Activated CD8-positive, alpha-beta memory T cell treated with anti-CD3 and anti-CD28 coated beads for 36 hours (primary cell): ENCODE results near the gene TMPRSS4. TPM values are rescaled to one million over a fixed set of nuclear protein-coding genes. Genes with fewer than 3 reads are reported as not detected.

Experiments used
- CTCF ChIA-PET: fragments of 350-600 bp; sonication (Branson Sonifier 250); formaldehyde crosslinking; loops from one replicate; lab custom pipeline; 2021; ENCODE audit warnings: antibody characterized with exemption; lab: Charles Lee
- POLR2A ChIA-PET: fragments of 350-600 bp; sonication (Branson Sonifier 250); formaldehyde crosslinking; loops from one replicate; lab custom pipeline; 2021; ENCODE audit warnings: antibody characterized with exemption; lab: Charles Lee
- total RNA-seq, 2 experiments: library from RNA; stranded (reverse); gene quantifications; one replicate each; pipeline ENCODE4 v1.2.3, GENCODE V29; 2021

TMPRSS4 gene, protein sequence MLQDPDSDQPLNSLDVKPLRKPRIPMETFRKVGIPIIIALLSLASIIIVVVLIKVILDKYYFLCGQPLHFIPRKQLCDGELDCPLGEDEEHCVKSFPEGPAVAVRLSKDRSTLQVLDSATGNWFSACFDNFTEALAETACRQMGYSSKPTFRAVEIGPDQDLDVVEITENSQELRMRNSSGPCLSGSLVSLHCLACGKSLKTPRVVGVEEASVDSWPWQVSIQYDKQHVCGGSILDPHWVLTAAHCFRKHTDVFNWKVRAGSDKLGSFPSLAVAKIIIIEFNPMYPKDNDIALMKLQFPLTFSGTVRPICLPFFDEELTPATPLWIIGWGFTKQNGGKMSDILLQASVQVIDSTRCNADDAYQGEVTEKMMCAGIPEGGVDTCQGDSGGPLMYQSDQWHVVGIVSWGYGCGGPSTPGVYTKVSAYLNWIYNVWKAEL
- not detected for total RNA-seq

GRCh38 chr11:118076754-118077281, at the start of gene TMPRSS4:
TMPRSS4 (plus strand) TSS chr11:118077078; CDS start chr11:118077303, 225 bp downstream.
- ChIA-PET POLR2A (no interaction called here), CTCF (interaction anchor here (1.3 kb wide), 1 partner anchor 23 kb away, joined by 4 read pairs; no protein-coding TSS in a partner anchor)

DNA sequence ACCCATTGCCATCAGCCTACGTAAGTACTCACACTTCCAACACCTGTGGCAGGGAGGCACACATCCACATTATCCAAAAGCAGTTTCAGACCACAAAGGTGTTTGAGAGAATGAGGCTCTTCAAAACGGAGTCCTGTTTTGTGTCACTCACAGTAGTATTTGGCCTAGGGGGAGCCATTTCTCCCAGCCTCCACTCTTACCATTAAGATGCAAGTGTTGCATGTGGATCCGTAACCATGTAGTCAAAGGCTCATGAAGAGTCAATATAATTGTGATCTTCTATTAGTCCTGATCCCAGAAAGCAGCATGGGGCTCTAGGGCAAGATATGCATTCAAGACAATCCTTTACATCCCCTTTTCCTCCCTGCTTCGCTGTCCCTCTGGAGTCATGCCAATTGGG, 49.2 kb upstream of the TMPRSS4 start:
- POLR2A ChIA-PET, result no interaction called here

GRCh38 chr11:118028626-118029025, 48.3 kb upstream of the TMPRSS4 start:
- CTCF ChIA-PET, result no interaction called here
- POLR2A ChIA-PET, result no interaction called here

More for the DNA sequence above, 49.2 kb upstream of the TMPRSS4 start:
- CTCF ChIA-PET, result interaction anchor here (1.0 kb wide), 3 partner anchors 10 to 15 kb away, joined by 3 to 4 read pairs (median 3); no protein-coding TSS in a partner anchor

DNA sequence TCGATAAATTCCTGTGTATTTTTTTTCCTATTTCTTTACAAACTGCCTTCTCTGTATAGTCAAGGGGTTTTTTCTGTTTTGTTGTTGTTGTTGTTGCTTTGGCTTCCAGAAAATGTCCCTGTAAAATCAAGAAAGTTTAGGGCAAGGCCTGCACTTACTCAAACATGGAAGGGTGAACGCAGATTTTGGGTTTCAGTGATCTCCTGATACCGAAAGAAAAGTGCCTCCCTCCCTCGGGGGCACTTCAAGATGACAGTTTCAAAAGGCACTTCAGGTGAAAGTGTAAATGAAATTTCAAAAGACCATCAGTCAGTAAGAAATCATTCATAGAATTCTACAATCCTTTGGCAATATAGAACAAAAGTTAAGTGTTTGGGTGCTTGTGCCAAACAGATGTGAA, 43.4 kb upstream of the TMPRSS4 start:
- CTCF ChIA-PET, result no interaction called here
- POLR2A ChIA-PET, result no interaction called here

DNA sequence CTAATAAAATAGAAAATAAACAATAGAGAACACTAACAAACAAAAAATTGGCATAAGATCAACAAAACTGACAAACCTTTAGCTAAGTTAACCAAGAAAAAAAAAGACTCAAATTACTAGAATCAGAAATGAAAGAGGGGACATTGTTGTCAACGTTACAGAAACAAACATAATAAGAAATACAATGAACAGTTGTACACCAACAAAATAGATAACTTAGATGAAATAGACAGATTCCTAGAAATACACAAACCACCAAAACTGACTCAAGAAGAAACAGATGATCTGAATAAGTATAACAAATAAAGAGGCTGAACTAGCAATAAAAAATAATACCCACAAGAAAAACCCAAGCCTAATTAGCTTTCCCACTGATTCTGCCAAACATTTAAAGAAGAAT, 34.7 kb upstream of the TMPRSS4 start:
- POLR2A ChIA-PET, result interaction anchor here (0.6 to 0.7 kb wide), 3 partner anchors 9 to 40 kb away, joined by 3 to 4 read pairs (median 3); no protein-coding TSS in a partner anchor
- CTCF ChIA-PET, result interaction anchor here (1.0 to 1.7 kb wide), 2 partner anchors 40 to 44 kb away, joined by 4 to 6 read pairs; no protein-coding TSS in a partner anchor

DNA sequence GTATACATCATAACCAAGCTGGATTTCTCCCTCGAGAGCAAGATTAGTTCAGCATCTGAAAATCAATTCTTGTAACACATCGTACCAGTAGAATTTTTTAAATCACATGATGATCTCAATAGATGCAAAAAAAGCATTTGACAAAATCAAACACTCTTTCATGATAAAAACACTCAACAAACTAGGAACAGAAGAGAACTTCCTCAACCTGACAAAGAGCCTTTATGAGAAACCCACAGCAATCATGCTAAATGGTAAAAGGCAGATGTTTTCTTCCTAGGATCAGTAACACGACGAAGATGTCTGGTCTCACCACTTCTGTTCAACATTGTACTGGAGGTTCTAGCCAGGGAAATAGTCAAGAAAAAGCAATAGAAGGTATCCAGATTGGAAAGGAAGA, 34.1 kb upstream of the TMPRSS4 start:
- ChIA-PET CTCF (interaction anchor here (1.7 kb wide), 1 partner anchor 44 kb away, joined by 6 read pairs; no protein-coding TSS in a partner anchor), POLR2A (no interaction called here)

- POLR2A ChIA-PET, result interaction anchor here (0.6 to 4.7 kb wide), 5 partner anchors 36 to 94 kb away, joined by 3 to 36 read pairs (median 8); no protein-coding TSS in a partner anchor
- CTCF ChIA-PET, result interaction anchor here (0.5 to 2.2 kb wide), 12 partner anchors 9 to 493 kb away, joined by 3 to 10 read pairs (median 4); no protein-coding TSS in a partner anchor
These were observed 31.7 kb upstream of the TMPRSS4 start for GRCh38 chr11:118045191-118045590.

DNA sequence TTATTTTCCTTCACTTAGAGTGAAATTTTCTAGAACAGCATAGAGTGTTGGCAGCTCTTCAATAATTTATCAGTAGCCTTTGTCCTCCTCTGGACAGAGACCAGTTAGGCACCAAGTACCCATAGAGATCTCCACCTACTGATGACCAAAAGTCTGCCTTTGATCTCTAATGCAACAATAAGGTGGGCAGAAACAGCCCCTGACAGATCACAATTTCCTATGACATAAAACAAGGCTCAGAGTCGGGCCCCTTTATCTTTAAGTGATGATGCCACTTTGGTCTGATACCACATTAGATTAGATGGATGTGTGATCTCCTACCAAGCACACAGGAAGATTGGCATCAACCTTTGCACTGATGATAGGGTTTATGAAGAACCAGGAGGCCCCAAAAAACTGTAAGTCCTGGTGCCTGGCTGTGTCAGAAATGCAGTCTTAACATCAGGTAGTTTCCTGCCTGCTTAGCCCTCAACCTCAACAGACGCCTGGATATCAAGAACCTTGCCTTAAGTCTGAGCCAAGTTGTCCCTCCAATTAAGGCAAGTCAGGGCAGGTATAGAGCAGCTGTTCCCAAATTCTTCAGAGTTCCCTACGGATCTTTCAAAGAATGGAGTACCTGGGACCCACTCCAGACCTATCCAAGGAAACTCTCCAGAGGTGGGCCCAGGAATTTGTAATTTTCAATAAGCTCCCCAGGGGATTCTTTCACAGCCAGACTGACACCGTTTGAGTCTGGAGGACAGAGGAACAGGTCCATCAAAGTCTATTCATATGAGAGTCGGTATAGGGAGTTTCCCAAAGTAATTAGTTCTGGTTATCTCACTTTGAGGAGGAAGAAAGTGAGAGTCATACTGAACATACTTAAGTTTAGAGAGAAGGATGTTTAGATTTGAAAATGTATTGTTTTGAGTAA, 30.6 kb upstream of the TMPRSS4 start:
- ChIA-PET POLR2A (interaction anchor here (0.6 to 4.7 kb wide), 7 partner anchors 30 to 95 kb away, joined by 3 to 36 read pairs (median 5); partner anchors contain the start of gene IL10RA), CTCF (interaction anchor here (0.7 to 2.5 kb wide), 13 partner anchors 14 to 237 kb away, joined by 3 to 13 read pairs (median 6); partner anchors contain the start of gene IL10RA)

GRCh38 chr11:118046964-118047700, 29.7 kb upstream of the TMPRSS4 start:
- POLR2A ChIA-PET, result interaction anchor here (0.6 to 4.7 kb wide), 7 partner anchors 31 to 61 kb away, joined by 3 to 36 read pairs (median 5); partner anchors contain the start of gene IL10RA
- CTCF ChIA-PET, result interaction anchor here (0.7 to 2.5 kb wide), 12 partner anchors 15 to 225 kb away, joined by 3 to 13 read pairs (median 5); partner anchors contain the start of gene IL10RA

GRCh38 chr11:118047749-118048148, 29.1 kb upstream of the TMPRSS4 start:
- CTCF ChIA-PET, result interaction anchor here (0.7 to 2.5 kb wide), 6 partner anchors 27 to 226 kb away, joined by 3 to 13 read pairs (median 4); partner anchors contain the start of gene IL10RA
- POLR2A ChIA-PET, result interaction anchor here (1.3 to 4.7 kb wide), 3 partner anchors 40 to 61 kb away, joined by 3 to 36 read pairs (median 8); partner anchors contain the start of gene IL10RA

GRCh38 chr11:118048472-118049370, 28.2 kb upstream of the TMPRSS4 start:
- POLR2A ChIA-PET, result interaction anchor here (0.7 to 4.7 kb wide), 4 partner anchors 13 to 863 kb away, joined by 3 to 36 read pairs (median 6); partner anchors contain the start of gene IL10RA

GRCh38 chr11:118049771-118050170, 27.1 kb upstream of the TMPRSS4 start:
- POLR2A ChIA-PET, result interaction anchor here (4.7 kb wide), 1 partner anchor 48 kb away, joined by 36 read pairs; no protein-coding TSS in a partner anchor
- CTCF ChIA-PET, result interaction anchor here (0.5 to 4.2 kb wide), 4 partner anchors 11 to 656 kb away, joined by 3 to 42 read pairs (median 4); partner anchors contain the start of gene IL10RA

More at GRCh38 chr11:118048472-118049370, 28.2 kb upstream of the TMPRSS4 start:
- CTCF ChIA-PET, result interaction anchor here (0.5 to 2.5 kb wide), 9 partner anchors 13 to 665 kb away, joined by 3 to 13 read pairs (median 3); partner anchors contain the start of gene IL10RA

- CTCF ChIA-PET, result interaction anchor here (0.6 to 5.5 kb wide), 10 partner anchors 10 to 242 kb away, joined by 3 to 64 read pairs (median 4); no protein-coding TSS in a partner anchor
- POLR2A ChIA-PET, result interaction anchor here (0.8 to 1.0 kb wide), 4 partner anchors 45 to 99 kb away, joined by 3 to 6 read pairs (median 3); no protein-coding TSS in a partner anchor
These were observed 26.5 kb upstream of the TMPRSS4 start for GRCh38 chr11:118050208-118050891.

GRCh38 chr11:118051136-118051610, 25.7 kb upstream of the TMPRSS4 start:
- CTCF ChIA-PET, result interaction anchor here (0.6 to 5.5 kb wide), 14 partner anchors 11 to 243 kb away, joined by 3 to 64 read pairs (median 4); no protein-coding TSS in a partner anchor
- POLR2A ChIA-PET, result interaction anchor here (0.6 to 2.6 kb wide), 7 partner anchors 9 to 100 kb away, joined by 3 to 25 read pairs (median 3); no protein-coding TSS in a partner anchor
